Measurements from ENCODE around the gene H3-3A. TPM values are rescaled to one million over a fixed set of nuclear protein-coding genes. Genes with fewer than 3 reads are reported as not detected.

The H3-3A gene
- total RNA-seq, 1 donor from 2014 or later: 84.8 TPM

DNA sequence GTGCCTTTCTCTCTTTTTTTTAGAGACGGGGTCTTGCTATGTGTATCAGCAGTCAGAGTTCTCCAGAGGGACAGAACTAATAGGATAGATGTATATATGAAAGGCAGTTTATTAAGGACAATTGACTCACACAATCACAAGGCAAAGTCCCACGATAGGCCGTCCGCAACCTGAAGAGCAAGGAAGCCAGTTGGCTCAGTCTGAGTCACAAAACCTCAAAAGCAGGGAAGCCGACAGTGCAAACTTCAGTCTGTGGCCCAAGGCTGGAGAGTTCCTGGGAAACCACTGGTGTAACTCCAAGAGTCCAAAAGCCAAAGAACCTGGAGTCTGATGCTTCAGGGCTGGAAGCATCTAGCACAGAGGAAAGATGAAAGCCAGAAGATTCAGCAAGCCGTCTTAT is 16.3 kb upstream of the H3-3A start:
- FAIRE-seq: no peak
- Histone ChIP-seq H3K4me3 (ENCODE audit: low read depth, low read length) (no peak overlapping the region), H3K27me3 (ENCODE audit: control insufficient read depth, insufficient read depth, low read length) (no peaks in the 10 kb centered on the region), H3K36me3 (ENCODE audit: control insufficient read depth, insufficient read depth, low read length) (peaks cover 1% of the 10 kb centered on the region)
- TF ChIP-seq, protein P1, sequence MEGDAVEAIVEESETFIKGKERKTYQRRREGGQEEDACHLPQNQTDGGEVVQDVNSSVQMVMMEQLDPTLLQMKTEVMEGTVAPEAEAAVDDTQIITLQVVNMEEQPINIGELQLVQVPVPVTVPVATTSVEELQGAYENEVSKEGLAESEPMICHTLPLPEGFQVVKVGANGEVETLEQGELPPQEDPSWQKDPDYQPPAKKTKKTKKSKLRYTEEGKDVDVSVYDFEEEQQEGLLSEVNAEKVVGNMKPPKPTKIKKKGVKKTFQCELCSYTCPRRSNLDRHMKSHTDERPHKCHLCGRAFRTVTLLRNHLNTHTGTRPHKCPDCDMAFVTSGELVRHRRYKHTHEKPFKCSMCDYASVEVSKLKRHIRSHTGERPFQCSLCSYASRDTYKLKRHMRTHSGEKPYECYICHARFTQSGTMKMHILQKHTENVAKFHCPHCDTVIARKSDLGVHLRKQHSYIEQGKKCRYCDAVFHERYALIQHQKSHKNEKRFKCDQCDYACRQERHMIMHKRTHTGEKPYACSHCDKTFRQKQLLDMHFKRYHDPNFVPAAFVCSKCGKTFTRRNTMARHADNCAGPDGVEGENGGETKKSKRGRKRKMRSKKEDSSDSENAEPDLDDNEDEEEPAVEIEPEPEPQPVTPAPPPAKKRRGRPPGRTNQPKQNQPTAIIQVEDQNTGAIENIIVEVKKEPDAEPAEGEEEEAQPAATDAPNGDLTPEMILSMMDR (IDR thresholded peaks at IDR 0.05; ENCODE audit: insufficient read depth, low read length, severe bottlenecking): no peak
- peak; percentile 88 for DNase-seq (ENCODE audit: low read depth)

GRCh38 chr1:226047495-226047894 is 15.0 kb upstream of the H3-3A start:
- peaks cover 1% of the 10 kb centered on the region for H3K36me3 ChIP-seq (ENCODE audit: control insufficient read depth, insufficient read depth, low read length)
- no peak for FAIRE-seq
- no peak for DNase-seq (ENCODE audit: low read depth)
- TF ChIP-seq, protein P1 (IDR thresholded peaks at IDR 0.05; ENCODE audit: insufficient read depth, low read length, severe bottlenecking): no peak
- no peaks in the 10 kb centered on the region for H3K27me3 ChIP-seq (ENCODE audit: control insufficient read depth, insufficient read depth, low read length)
- no peak overlapping the region for H3K4me3 ChIP-seq (ENCODE audit: low read depth, low read length)

GRCh38 chr1:226048886-226049285 is 13.6 kb upstream of the H3-3A start:
- no peak for DNase-seq (ENCODE audit: low read depth)
- Histone ChIP-seq H3K4me3 (ENCODE audit: low read depth, low read length) (no peak overlapping the region), H3K27me3 (ENCODE audit: control insufficient read depth, insufficient read depth, low read length) (no peaks in the 10 kb centered on the region), H3K36me3 (ENCODE audit: control insufficient read depth, insufficient read depth, low read length) (peaks cover 1% of the 10 kb centered on the region)
- no peak for FAIRE-seq
- TF ChIP-seq, protein P1 (IDR thresholded peaks at IDR 0.05; ENCODE audit: insufficient read depth, low read length, severe bottlenecking): no peak

DNA sequence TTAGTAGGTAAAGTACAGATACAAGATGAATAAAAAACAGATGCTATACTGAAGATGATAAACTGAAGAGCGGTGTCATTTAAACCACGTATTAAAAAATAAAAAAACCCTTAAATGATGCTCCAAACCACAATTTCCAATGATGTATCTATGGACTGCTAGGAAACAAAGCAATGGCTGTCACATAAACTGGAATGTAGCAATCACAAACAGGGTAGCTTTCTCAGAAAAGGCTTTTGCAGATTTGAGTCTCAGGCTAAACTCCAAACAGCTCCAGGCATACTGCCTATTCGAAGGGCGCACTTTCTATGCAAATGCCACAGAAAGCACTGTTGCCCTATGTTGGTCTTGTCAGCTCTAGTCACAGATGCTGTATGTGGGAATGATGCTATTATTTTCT is 12.4 kb upstream of the H3-3A start:
- no peaks in the 10 kb centered on the region for H3K36me3 ChIP-seq (ENCODE audit: control insufficient read depth, insufficient read depth, low read length)
- DNase-seq (ENCODE audit: low read depth): no peak
- TF ChIP-seq, protein P1 (IDR thresholded peaks at IDR 0.05; ENCODE audit: insufficient read depth, low read length, severe bottlenecking): no peak
- no peaks in the 10 kb centered on the region for H3K27me3 ChIP-seq (ENCODE audit: control insufficient read depth, insufficient read depth, low read length)
- no peak for FAIRE-seq
- no peak overlapping the region for H3K4me3 ChIP-seq (ENCODE audit: low read depth, low read length)

DNA sequence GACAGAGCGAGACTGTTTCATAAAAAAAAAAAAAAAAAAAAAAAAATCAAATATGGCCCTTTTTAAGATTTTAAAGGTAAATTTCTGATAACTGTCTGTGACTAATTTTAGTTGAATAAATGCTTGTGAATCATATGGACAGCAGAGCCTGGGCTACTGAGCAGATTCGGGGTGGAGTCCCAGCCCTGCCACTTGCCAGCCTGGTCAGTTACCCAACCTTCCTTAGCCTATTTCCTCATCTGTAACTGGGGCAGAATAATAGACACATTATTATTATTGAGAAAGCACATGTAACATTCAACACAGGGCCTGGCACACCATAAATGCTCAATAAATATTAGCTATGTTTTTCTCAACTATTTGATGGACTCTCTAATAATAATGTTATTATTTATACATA is 11.2 kb upstream of the H3-3A start:
- TF ChIP-seq, protein P1 (IDR thresholded peaks at IDR 0.05; ENCODE audit: insufficient read depth, low read length, severe bottlenecking): no peak
- no peaks in the 10 kb centered on the region for H3K27me3 ChIP-seq (ENCODE audit: control insufficient read depth, insufficient read depth, low read length)
- no peaks in the 10 kb centered on the region for H3K36me3 ChIP-seq (ENCODE audit: control insufficient read depth, insufficient read depth, low read length)
- no peak for FAIRE-seq
- H3K4me3 ChIP-seq (ENCODE audit: low read depth, low read length): no peak overlapping the region
- peak; percentile 61 for DNase-seq (ENCODE audit: low read depth)

DNA sequence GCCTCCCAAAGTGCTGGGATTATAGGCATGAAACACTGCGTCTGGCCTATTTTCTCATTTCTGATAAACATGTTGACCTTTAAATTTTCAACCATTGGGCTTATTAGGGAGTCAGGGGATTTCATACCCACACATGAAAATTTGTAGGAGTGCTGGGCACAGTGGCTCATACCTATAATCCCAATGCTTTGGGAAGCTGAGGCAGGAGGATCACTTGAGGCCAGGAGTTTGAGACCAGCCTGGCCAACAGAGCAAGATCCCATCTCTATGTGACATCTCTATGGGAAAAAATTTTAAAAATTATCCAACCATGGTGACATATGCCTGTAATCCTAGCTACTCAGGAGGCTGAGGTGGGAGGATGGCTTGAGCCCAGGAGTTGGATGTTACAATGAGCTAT is 10.5 kb upstream of the H3-3A start:
- DNase-seq (ENCODE audit: low read depth): no peak
- FAIRE-seq: no peak
- no peaks in the 10 kb centered on the region for H3K27me3 ChIP-seq (ENCODE audit: control insufficient read depth, insufficient read depth, low read length)

More for the DNA sequence above, 10.5 kb upstream of the H3-3A start:
- Histone ChIP-seq H3K4me3 (ENCODE audit: low read depth, low read length) (no peak overlapping the region), H3K36me3 (ENCODE audit: control insufficient read depth, insufficient read depth, low read length) (no peaks in the 10 kb centered on the region)
- TF ChIP-seq, protein P1 (IDR thresholded peaks at IDR 0.05; ENCODE audit: insufficient read depth, low read length, severe bottlenecking): no peak
